ENCODE results near the gene WDFY4. TPM values are rescaled to one million over a fixed set of nuclear protein-coding genes. Genes with fewer than 3 reads are reported as not detected.

The WDFY4 gene
- total and polyA plus RNA-seq, 7 donors, result 0.23 to 1.3 (median 0.69) TPM

DNA sequence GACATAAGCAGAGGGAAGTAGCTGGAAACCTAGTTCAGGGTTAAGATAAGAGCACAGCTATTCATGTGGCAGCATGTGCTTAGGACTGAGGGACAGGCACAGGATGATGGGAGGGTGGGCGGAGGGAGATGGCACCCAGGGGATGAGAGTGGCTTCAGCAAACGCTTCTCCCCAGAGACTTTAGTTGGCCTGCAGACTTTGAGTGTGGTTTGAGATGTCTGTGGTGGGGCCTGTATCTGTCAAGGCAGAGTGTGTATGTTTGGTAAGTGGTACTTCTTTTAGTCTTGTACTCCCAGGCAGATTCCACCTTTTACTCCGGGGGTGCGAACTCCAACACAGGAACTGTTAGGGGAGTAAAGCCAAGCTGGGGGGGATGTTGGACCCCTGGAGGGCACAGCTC is 88.9 kb downstream of the WDFY4 start:
- intact Hi-C loops (cut with DNase I), result no loop called here
- DNase-seq, result no peak

DNA sequence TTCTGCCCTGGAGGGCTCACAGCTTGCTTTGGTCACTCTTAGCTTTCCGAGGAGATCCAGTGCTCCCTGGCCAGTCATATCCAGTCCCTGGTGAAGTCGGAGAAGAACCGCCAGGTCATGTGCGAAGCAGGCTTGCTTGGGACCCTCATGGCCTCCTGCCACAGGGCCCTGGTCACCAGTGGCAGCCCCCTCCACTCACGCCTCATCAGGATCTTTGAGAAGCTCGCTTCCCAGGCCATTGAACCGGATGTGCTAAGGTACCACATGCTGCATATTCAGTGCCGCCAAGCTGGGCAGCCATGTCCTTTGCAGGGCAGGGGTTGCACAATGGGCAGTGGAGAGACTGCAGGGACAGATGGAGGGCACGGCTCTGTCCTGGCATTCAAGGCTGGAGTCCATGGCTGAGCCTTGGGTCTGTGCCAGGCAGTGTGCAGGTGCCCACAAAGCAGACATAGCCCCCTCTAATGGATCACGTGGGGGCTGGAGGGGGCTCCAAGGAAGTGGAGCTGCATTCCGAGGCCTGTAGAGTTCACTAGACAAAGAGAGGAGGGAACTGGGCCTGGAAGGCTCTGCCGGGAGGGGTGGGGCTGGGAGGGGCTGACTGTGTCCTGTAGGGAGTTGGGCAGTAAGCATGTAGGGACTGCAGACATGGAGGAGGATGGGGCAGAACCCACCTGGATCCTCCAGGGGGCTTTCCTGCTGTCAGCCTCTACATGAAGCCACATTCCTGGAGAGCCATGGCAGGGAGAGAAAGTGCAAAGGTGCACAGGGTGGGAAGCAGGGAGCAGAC is 89.9 kb downstream of the WDFY4 start:
- Histone ChIP-seq H3K9me3 (no peaks in the 10 kb centered on the region), H3K27me3 (ENCODE audit: insufficient read depth in 3 of 3, low read length in 2 of 3) (peaks cover 0 to 2% (median 0%) of the 10 kb centered on the region in 3 donors), H3K4me1 (no peaks in the 10 kb centered on the region), H3K4me3 (no peak overlapping the region), H3K27ac (no peak overlapping the region), H3K36me3 (ENCODE audit: insufficient read depth in 1 of 2, low read depth in 1 of 2) (no peaks in the 10 kb centered on the region)
- intact Hi-C loops (cut with DNase I), result no loop called here
- ATAC-seq (no peak), DNase-seq (no peak)
- 79 to 82% (median 81%) methylated on average over 12 of the region's 12 CpGs for WGBS, 3 donors
- TF ChIP-seq, protein P1, sequence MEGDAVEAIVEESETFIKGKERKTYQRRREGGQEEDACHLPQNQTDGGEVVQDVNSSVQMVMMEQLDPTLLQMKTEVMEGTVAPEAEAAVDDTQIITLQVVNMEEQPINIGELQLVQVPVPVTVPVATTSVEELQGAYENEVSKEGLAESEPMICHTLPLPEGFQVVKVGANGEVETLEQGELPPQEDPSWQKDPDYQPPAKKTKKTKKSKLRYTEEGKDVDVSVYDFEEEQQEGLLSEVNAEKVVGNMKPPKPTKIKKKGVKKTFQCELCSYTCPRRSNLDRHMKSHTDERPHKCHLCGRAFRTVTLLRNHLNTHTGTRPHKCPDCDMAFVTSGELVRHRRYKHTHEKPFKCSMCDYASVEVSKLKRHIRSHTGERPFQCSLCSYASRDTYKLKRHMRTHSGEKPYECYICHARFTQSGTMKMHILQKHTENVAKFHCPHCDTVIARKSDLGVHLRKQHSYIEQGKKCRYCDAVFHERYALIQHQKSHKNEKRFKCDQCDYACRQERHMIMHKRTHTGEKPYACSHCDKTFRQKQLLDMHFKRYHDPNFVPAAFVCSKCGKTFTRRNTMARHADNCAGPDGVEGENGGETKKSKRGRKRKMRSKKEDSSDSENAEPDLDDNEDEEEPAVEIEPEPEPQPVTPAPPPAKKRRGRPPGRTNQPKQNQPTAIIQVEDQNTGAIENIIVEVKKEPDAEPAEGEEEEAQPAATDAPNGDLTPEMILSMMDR (IDR thresholded peaks at IDR 0.05), result no peak

More for the DNA sequence above, 88.9 kb downstream of the WDFY4 start:
- Histone ChIP-seq H3K27ac (no peak overlapping the region), H3K4me1 (no peaks in the 10 kb centered on the region), H3K36me3 (ENCODE audit: insufficient read depth in 1 of 2, low read depth in 1 of 2) (no peaks in the 10 kb centered on the region), H3K4me3 (no peak overlapping the region), H3K9me3 (no peaks in the 10 kb centered on the region), H3K27me3 (ENCODE audit: insufficient read depth in 3 of 3, low read length in 2 of 3) (peaks cover 0 to 2% (median 0%) of the 10 kb centered on the region in 3 donors)
- TF ChIP-seq, protein P1 (IDR thresholded peaks at IDR 0.05), result no peak
- WGBS, 3 donors, result 84 to 86% (median 84%) methylated on average over 4 of the region's 4 CpGs
- ATAC-seq, result no peak

DNA sequence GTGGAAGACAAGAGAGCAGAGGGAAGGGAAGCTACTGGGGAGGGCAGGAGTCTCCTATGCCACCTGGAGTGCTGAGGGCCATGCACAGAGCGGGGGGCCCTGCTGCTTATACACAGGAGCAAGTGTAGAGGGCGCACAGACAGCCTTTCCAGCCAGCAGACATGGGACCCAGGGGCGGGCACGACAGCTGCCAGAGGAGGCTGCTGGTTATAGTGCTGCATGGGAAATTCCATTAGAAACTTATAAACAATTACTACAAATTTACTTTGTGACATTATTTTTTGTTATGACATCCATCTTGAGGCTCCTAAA is 90.5 kb downstream of the WDFY4 start:
- intact Hi-C loops (cut with DNase I), result no loop called here
- 78 to 94% (median 90%) methylated on average over 4 of the region's 4 CpGs for WGBS, 3 donors
- Histone ChIP-seq H3K4me3 (no peak overlapping the region), H3K4me1 (no peaks in the 10 kb centered on the region), H3K36me3 (ENCODE audit: insufficient read depth in 1 of 2, low read depth in 1 of 2) (no peaks in the 10 kb centered on the region), H3K27me3 (ENCODE audit: insufficient read depth in 3 of 3, low read length in 2 of 3) (peaks cover 0 to 2% (median 0%) of the 10 kb centered on the region in 3 donors), H3K27ac (no peak overlapping the region), H3K9me3 (no peaks in the 10 kb centered on the region)
- TF ChIP-seq, protein P1 (IDR thresholded peaks at IDR 0.05), result no peak
- DNase-seq (no peak), ATAC-seq (no peak)

DNA sequence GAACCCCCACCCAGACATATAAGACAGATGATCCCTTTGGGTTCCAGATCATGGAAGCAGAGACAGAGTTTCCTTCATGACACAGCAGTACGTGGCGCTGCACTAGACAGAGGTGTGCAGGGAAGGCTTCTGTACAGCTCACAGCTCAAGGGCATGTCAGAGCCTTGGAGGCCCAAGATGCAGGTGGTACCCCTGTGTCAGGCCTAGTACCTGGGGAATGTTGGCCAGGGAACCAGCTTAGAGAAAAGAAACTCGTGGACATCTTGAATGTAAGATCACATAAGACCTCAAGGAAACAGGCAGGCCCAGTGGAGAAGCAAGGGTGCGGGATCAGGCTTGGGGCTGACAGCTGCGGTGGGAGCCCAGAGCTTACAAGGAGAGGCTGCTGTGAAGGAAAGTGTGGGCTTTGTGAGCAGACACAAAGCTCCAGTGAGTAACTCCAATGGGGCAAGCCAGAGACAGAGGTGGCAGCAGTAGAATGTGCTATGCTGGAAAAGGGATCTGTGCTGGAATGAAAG is 91.4 kb downstream of the WDFY4 start:
- Histone ChIP-seq H3K4me3 (no peak overlapping the region), H3K4me1 (no peaks in the 10 kb centered on the region), H3K27me3 (ENCODE audit: insufficient read depth in 3 of 3, low read length in 2 of 3) (peaks cover 0 to 2% (median 0%) of the 10 kb centered on the region in 3 donors), H3K9me3 (no peaks in the 10 kb centered on the region), H3K27ac (no peak overlapping the region), H3K36me3 (ENCODE audit: insufficient read depth in 1 of 2, low read depth in 1 of 2) (no peaks in the 10 kb centered on the region)
- 79 to 84% (median 82%) methylated on average over 5 of the region's 5 CpGs for WGBS, 3 donors
- TF ChIP-seq, protein P1 (IDR thresholded peaks at IDR 0.05), result no peak
- DNase-seq, result no peak
- no peak for ATAC-seq
- intact Hi-C loops (cut with DNase I), result no loop called here
